GM12878 (cell line): ENCODE measurements around the gene RIPOR1. TPM values are rescaled to one million over a fixed set of nuclear protein-coding genes. Genes with fewer than 3 reads are reported as not detected.

ENCODE experiments used
- ATAC-seq: fragments of 200-7000 bp; cut with Tn5 transposase; 3 replicates; pipeline ENCODE4 v1.9.1; 2020; ENCODE audit warnings: mild to moderate bottlenecking, moderate library complexity
- BruUV-seq: library from RNA; stranded (reverse); fragments of 400-500 nt; replicated peaks from 2 replicates; lab custom pipeline; 2021; lab: Mats Ljungman, UMichigan
- CTCF ChIA-PET: fragments of 300-600 bp; sonication (Branson Sonifier 250); formaldehyde crosslinking; extraction: SDS; loops from one replicate; lab custom pipeline; 2021; ENCODE audit warnings: inconsistent platforms; lab: Yijun Ruan, JAX
- POLR2A ChIA-PET: fragments of 350-600 bp; formaldehyde crosslinking; extraction: SDS; loops from one replicate; lab custom pipeline; 2021; ENCODE audit warnings: inconsistent platforms; lab: Charles Lee
- RAD21 ChIA-PET: fragments of 300-600 bp; sonication (Branson Sonifier 250); formaldehyde crosslinking; loops from one replicate; lab custom pipeline; 2023; ENCODE audit warnings: antibody characterized with exemption; ENCODE audit not compliant: unreplicated experiment; lab: Charles Lee
- SMC1A ChIA-PET: fragments of 300-600 bp; sonication (Branson Sonifier 250); formaldehyde crosslinking; loops from one replicate; lab custom pipeline; 2023; ENCODE audit not compliant: unreplicated experiment, uncharacterized antibody; lab: Charles Lee
- DNase-seq: peaks from one replicate; pipeline ENCODE4 v3.0.0-alpha.2; 2011; ENCODE audit warnings: low read depth, low spot score
- FAIRE-seq: peaks from 3 replicates; lab custom pipeline; 2011; peaks lifted over from hg19 to GRCh38; lab: Jason Lieb, UNC
- H2AFZ ChIP-seq: 2 replicates; pipeline ENCODE4 v1.6.0; 2011; ENCODE audit warnings: low read depth, low read length, control low read depth; ENCODE audit not compliant: control insufficient read depth
- H3K27ac ChIP-seq: 2 replicates; pipeline ENCODE4 v1.5.1; 2011; ENCODE audit warnings: control low read depth; ENCODE audit not compliant: control insufficient read depth, insufficient read depth
- H3K27me3 ChIP-seq, 2 experiments: replicated peaks in 1 of 2; 2 replicates each; pipeline versions ENCODE4 v1.6.0 to v1.6.1; 2011; ENCODE audit warnings: low read length in 1 of 2; ENCODE audit not compliant: control insufficient read depth in 2 of 2, insufficient read depth in 2 of 2
- H3K36me3 ChIP-seq, 2 experiments: 2 replicates each; pipeline ENCODE4 v1.5.1; 2011; ENCODE audit warnings: low read length in 1 of 2; ENCODE audit not compliant: control insufficient read depth in 2 of 2, insufficient read depth in 2 of 2
- H3K4me1 ChIP-seq: 2 replicates; pipeline ENCODE4 v1.6.1; 2011; ENCODE audit warnings: mild to moderate bottlenecking, low read length, moderate library complexity, mixed read lengths; ENCODE audit not compliant: control insufficient read depth, insufficient read depth
- H3K4me2 ChIP-seq: 2 replicates; pipeline ENCODE4 v1.6.0; 2011; ENCODE audit warnings: control low read depth; ENCODE audit not compliant: control insufficient read depth, insufficient read depth
- H3K4me3 ChIP-seq: fragments of 200-600 bp; sonication (generic); 2 replicates; pipeline ENCODE4 v1.5.1; 2016
- H3K79me2 ChIP-seq: 2 replicates; pipeline ENCODE4 v1.6.0; 2011; ENCODE audit warnings: low read length; ENCODE audit not compliant: control insufficient read depth, insufficient read depth
- H3K9ac ChIP-seq: 2 replicates; pipeline ENCODE4 v1.8.0; 2011; ENCODE audit warnings: low read length, control low read depth, mixed read lengths; ENCODE audit not compliant: control insufficient read depth, insufficient read depth
- H3K9me3 ChIP-seq: replicated peaks from 3 replicates; pipeline ENCODE4 v1.5.1; 2011; ENCODE audit warnings: mild to moderate bottlenecking, low read length; ENCODE audit not compliant: control insufficient read depth, insufficient read depth
- H4K20me1 ChIP-seq: 2 replicates; pipeline ENCODE4 v1.6.0; 2011; ENCODE audit not compliant: control insufficient read depth, insufficient read depth
- ATF7 ChIP-seq: fragments of 450-650 bp; IDR thresholded peaks from 2 replicates; pipeline ENCODE4 v1.6.1; 2016; ENCODE audit warnings: low read depth, mild to moderate bottlenecking
- EGR1 ChIP-seq, 2 experiments: IDR thresholded peaks; 1 replicate in 1 of 2; 2 replicates in 1 of 2; pipeline ENCODE4 v1.6.1; 2011 to 2012; ENCODE audit warnings: low read depth in 2 of 2, low read length in 2 of 2, borderline replicate concordance in 1 of 2, mild to moderate bottlenecking in 1 of 2, moderate library complexity in 1 of 2
- EP300 ChIP-seq, 2 experiments: fragments of 150-350 bp in 1 of 2; IDR thresholded peaks; 2 replicates each; pipeline ENCODE4 v1.6.1; 2011 to 2012; ENCODE audit warnings: low read depth in 2 of 2, low read length in 2 of 2, borderline replicate concordance in 1 of 2, improper control_type of control experiment in 1 of 2, inconsistent platforms in 1 of 2; ENCODE audit not compliant: control insufficient read depth in 1 of 2
- FOXK2 ChIP-seq: fragments of 450-650 bp; IDR thresholded peaks from 2 replicates; pipeline ENCODE4 v1.6.1; 2017; ENCODE audit warnings: mild to moderate bottlenecking, moderate library complexity
- KAT2A ChIP-seq: conservative IDR thresholded peaks from 2 replicates; pipeline ENCODE4 v1.6.1; 2011; ENCODE audit warnings: low read depth, low read length; ENCODE audit not compliant: control insufficient read depth
- MTA2 ChIP-seq: fragments of 450-650 bp; IDR thresholded peaks from 2 replicates; pipeline ENCODE4 v1.6.1; 2016; ENCODE audit warnings: low read depth, mild to moderate bottlenecking, moderate library complexity
- PAX5 ChIP-seq: IDR thresholded peaks from 2 replicates; pipeline ENCODE4 v1.6.1; 2011; ENCODE audit warnings: low read depth, low read length, borderline replicate concordance
- POU2F2 ChIP-seq: IDR thresholded peaks from 3 replicates; pipeline ENCODE4 v1.6.1; 2011; ENCODE audit warnings: low read depth, mild to moderate bottlenecking, low read length, borderline replicate concordance
- SP1 ChIP-seq: IDR thresholded peaks from one replicate; pipeline ENCODE4 v1.6.1; 2011; ENCODE audit warnings: low read depth, low read length
- SUPT20H ChIP-seq: IDR thresholded peaks from 2 replicates; pipeline ENCODE4 v1.6.1; 2011; ENCODE audit warnings: low read depth, mild to moderate bottlenecking, low read length, moderate library complexity, borderline replicate concordance; ENCODE audit not compliant: control insufficient read depth
- TCF7 ChIP-seq: IDR thresholded peaks from 2 replicates; pipeline ENCODE4 v1.6.1; 2014; ENCODE audit warnings: antibody characterized with exemption, borderline replicate concordance
- WGBS: methylation state at CpG from one replicate; pipeline ENCODE4 v1.1.6; 2016; ENCODE audit warnings: low lambda C conversion rate; ENCODE audit not compliant: insufficient replicate concordance, insufficient coverage; ENCODE audit errors: missing lambda C conversion rate; 5-methylcytosine and 5-hydroxymethylcytosine counted together
- in situ Hi-C: fragments of 300-500 bp; cut with MboI; formaldehyde crosslinking; loops from 9 replicates; pipeline ENCODE4 v1.14.3; 2018; ENCODE audit warnings: mixed read lengths
- intact Hi-C: fragments of 100-400 bp; cut with micrococcal nuclease; formaldehyde crosslinking; loops from one replicate; pipeline ENCODE4 v1.14.2; 2022; ENCODE audit not compliant: unreplicated experiment
- polyA plus RNA-seq, 11 experiments: library from polyadenylated mRNA; depleted of rRNA in 4 of 11; unstranded in 6 of 11; stranded (reverse) in 5 of 11; fragments of >200 nt; fragmentation: Nextera tagmentation in 4 of 11; fragmentation: Illumina TruSeq in 1 of 11; extraction: Ambion mirVana in 4 of 11; extraction: Trizol in 1 of 11; gene quantifications; 1 replicate in 1 of 11; 2 replicates in 10 of 11; pipeline versions ENCODE4 v1.2.1 to v1.2.3, GENCODE V29; 2011 to 2016; ENCODE audit warnings: inconsistent platforms in 2 of 11, missing spikeins in 2 of 11, low read depth in 1 of 11
- total RNA-seq, 4 experiments: library from RNA; depleted of rRNA in 3 of 4; stranded (reverse); fragments of >200 nt in 3 of 4; fragmentation: Illumina TruSeq in 1 of 4; extraction: Trizol in 1 of 4; gene quantifications; 2 replicates each; pipeline versions ENCODE4 v1.2.1 to v1.2.3, GENCODE V29; 2013 to 2021
- TF ChIP-seq, protein P1 (sequence below): IDR thresholded peaks from 2 replicates; pipeline ENCODE4 v1.6.1; 2012; ENCODE audit warnings: low read depth, low read length, improper control_type of control experiment
- TF ChIP-seq, protein P2 (sequence below): IDR thresholded peaks from 2 replicates; pipeline ENCODE4 v1.6.1; 2011; ENCODE audit warnings: borderline replicate concordance, low read depth, mild to moderate bottlenecking, moderate library complexity, low read length; ENCODE audit not compliant: insufficient read depth, poor library complexity, severe bottlenecking

Gene RIPOR1
- total and polyA plus RNA-seq, 10 of the 15 experiments (the other 5 are each of a cell fraction or from before 2014, with no cell fraction given): 0.13 to 28.5 (median 7.0) TPM

DNA sequence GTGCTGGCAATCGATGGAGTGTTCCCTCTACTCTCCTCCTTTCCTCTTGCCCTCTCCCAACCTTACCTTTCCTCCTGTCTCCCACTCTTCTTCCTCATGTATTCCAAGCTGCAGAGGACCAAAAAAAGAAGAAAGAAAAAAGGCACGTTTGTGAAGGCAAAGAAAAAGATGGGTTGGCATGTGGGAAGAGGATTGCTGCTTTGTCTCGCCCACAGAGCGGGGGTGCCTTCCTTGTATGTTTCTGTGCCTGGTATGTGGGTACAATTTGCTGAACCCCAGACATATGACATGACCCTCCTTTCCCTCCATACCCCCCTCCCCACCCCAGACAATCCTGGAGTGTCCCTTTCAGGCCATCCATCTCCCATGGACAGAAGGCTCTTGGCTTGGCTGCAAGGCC, 20.6 kb downstream of the RIPOR1 start:
- FAIRE-seq: no peak
- in situ Hi-C loops (loop anchor here (5.0 kb wide), 1 partner anchor 93 kb away; no protein-coding TSS in a partner anchor), intact Hi-C loops (no loop called here)
- H3K9me3 ChIP-seq: no peaks in the 10 kb centered on the region
- BruUV-seq: no TSS peak
- no peak overlapping the region for H2AFZ ChIP-seq
- no peak overlapping the region for H3K4me2 ChIP-seq
- H3K4me1 ChIP-seq: peaks cover 46% of the 10 kb centered on the region
- no peak for DNase-seq
- POLR2A ChIA-PET: interaction anchor here (1.1 kb wide), 1 partner anchor 28 kb away, joined by 3 read pairs; no protein-coding TSS in a partner anchor
- SMC1A ChIA-PET: no interaction called here
- H3K79me2 ChIP-seq: no peaks in the 10 kb centered on the region
- no peak overlapping the region; the same call in 1 of the 2 replicates for H3K27ac ChIP-seq
- H4K20me1 ChIP-seq: no peaks in the 10 kb centered on the region
- H3K4me3 ChIP-seq: no peak overlapping the region
- CTCF ChIA-PET: interaction anchor here (3.6 kb wide), 1 partner anchor 28 kb away, joined by 12 read pairs; no protein-coding TSS in a partner anchor
- no peak for ATAC-seq
- no peaks in the 10 kb centered on the region for H3K27me3 ChIP-seq
- TF ChIP-seq, protein P1, sequence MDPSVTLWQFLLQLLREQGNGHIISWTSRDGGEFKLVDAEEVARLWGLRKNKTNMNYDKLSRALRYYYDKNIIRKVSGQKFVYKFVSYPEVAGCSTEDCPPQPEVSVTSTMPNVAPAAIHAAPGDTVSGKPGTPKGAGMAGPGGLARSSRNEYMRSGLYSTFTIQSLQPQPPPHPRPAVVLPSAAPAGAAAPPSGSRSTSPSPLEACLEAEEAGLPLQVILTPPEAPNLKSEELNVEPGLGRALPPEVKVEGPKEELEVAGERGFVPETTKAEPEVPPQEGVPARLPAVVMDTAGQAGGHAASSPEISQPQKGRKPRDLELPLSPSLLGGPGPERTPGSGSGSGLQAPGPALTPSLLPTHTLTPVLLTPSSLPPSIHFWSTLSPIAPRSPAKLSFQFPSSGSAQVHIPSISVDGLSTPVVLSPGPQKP: no peak
- TF ChIP-seq PAX5: no peak
- TF ChIP-seq TCF7: no peak
- TF ChIP-seq POU2F2: no peak
- TF ChIP-seq MTA2: no peak
- TF ChIP-seq, protein P2, sequence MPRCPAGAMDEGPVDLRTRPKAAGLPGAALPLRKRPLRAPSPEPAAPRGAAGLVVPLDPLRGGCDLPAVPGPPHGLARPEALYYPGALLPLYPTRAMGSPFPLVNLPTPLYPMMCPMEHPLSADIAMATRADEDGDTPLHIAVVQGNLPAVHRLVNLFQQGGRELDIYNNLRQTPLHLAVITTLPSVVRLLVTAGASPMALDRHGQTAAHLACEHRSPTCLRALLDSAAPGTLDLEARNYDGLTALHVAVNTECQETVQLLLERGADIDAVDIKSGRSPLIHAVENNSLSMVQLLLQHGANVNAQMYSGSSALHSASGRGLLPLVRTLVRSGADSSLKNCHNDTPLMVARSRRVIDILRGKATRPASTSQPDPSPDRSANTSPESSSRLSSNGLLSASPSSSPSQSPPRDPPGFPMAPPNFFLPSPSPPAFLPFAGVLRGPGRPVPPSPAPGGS: no peak
- no peak for TF ChIP-seq EP300 (IDR thresholded peaks at IDR 0.05; ENCODE audit: borderline replicate concordance in 1 of 2, control insufficient read depth in 1 of 2, low read depth in 2 of 2, low read length in 2 of 2)
- TF ChIP-seq ATF7: no peak
- TF ChIP-seq KAT2A: no peak
- TF ChIP-seq SP1: no peak
- no peak for TF ChIP-seq SUPT20H
- TF ChIP-seq FOXK2: no peak
- TF ChIP-seq EGR1 (IDR thresholded peaks at IDR 0.05; ENCODE audit: borderline replicate concordance in 1 of 2, low read depth in 2 of 2, low read length in 2 of 2): no peak
- RAD21 ChIA-PET: interaction anchor here (3.9 kb wide), 1 partner anchor 95 kb away, joined by 14 read pairs; the partner anchor contains the start of gene CARMIL2
- no peak overlapping the region for H3K9ac ChIP-seq
- 54% methylated on average over 4 of the region's 4 CpGs for WGBS
- peaks cover 4 to 7% of the 10 kb centered on the region in 2 experiments; a peak in 3 of 4 replicates for H3K36me3 ChIP-seq
